Kidney epithelial cell (primary cell): ENCODE data around the gene MACROD2. TPM values are rescaled to one million over a fixed set of nuclear protein-coding genes. Genes with fewer than 3 reads are reported as not detected.
"Not testable (repeated sequence)": the region's sequence is repeated elsewhere in the genome, so short reads cannot be mapped to it uniquely, and the experiment has no call there.

Source experiments
- DNase-seq: peaks from one replicate; pipeline ENCODE4 v3.0.0-alpha.2; 2010; ENCODE audit warnings: low read depth
- H3K27me3 ChIP-seq: 2 replicates; pipeline ENCODE4 v1.6.0; 2011; ENCODE audit warnings: low read length; ENCODE audit not compliant: control insufficient read depth, insufficient read depth
- H3K36me3 ChIP-seq: 2 replicates; pipeline ENCODE4 v1.5.1; 2011; ENCODE audit warnings: low read length; ENCODE audit not compliant: control insufficient read depth, insufficient read depth
- H3K4me3 ChIP-seq: 2 replicates; pipeline ENCODE4 v1.5.1; 2011; ENCODE audit warnings: low read depth, mild to moderate bottlenecking, control low read depth, low read length
- CTCF ChIP-seq: IDR thresholded peaks from 2 replicates; pipeline ENCODE4 v1.5.1; 2011; ENCODE audit warnings: mild to moderate bottlenecking, moderate library complexity, low read length, control low read depth, inconsistent platforms; ENCODE audit not compliant: insufficient read depth, poor library complexity, severe bottlenecking
- total RNA-seq: library from RNA; depleted of rRNA; stranded (reverse); fragments of >200 nt; gene quantifications from 2 replicates; pipeline ENCODE4 v1.2.3, GENCODE V29; 2015

Gene MACROD2
- total RNA-seq, 1 donor from 2014 or later: 0.79 TPM

- H3K36me3 ChIP-seq: no peaks in the 10 kb centered on the region
These were observed 4.9 kb upstream of the MACROD2 start, which contains the start of gene SEL1L2 for GRCh38 chr20:13990465-13990864. SEL1L2 (minus strand) TSS chr20:13990614; CDS start chr20:13990534, 80 bp downstream.

GRCh38 chr20:13991311-13991710, 4.0 kb upstream of the MACROD2 start:
- Histone ChIP-seq H3K4me3 (no peak overlapping the region), H3K36me3 (no peaks in the 10 kb centered on the region), H3K27me3 (no peaks in the 10 kb centered on the region)
- DNase-seq: no peak
- no peak for TF ChIP-seq CTCF

More at GRCh38 chr20:13990465-13990864, 4.9 kb upstream of the MACROD2 start, which contains the start of gene SEL1L2:
- Histone ChIP-seq H3K4me3 (no peak within 1 kb of the TSS), H3K27me3 (no peaks in the 10 kb centered on the region)
- no peak for DNase-seq
- no peak for TF ChIP-seq CTCF

GRCh38 chr20:13991955-13992354, 3.4 kb upstream of the MACROD2 start:
- not testable (repeated sequence) for H3K27me3 ChIP-seq, H3K4me3 ChIP-seq, H3K36me3 ChIP-seq, DNase-seq

- H3K27me3 ChIP-seq: no peaks in the 10 kb centered on the region
- H3K4me3 ChIP-seq: peak overlapping the region; percentile 70
- DNase-seq: no peak
- no peaks in the 10 kb centered on the region for H3K36me3 ChIP-seq
- TF ChIP-seq CTCF: no peak
These were observed 525 bp downstream of the MACROD2 start for GRCh38 chr20:13995841-13996240.

- no peak for TF ChIP-seq CTCF
- Histone ChIP-seq H3K27me3 (no peaks in the 10 kb centered on the region), H3K36me3 (no peaks in the 10 kb centered on the region), H3K4me3 (peak overlapping the region; percentile 70)
- DNase-seq: no peak
These were observed 949 bp downstream of the MACROD2 start for GRCh38 chr20:13996265-13996664.

- H3K4me3 ChIP-seq: no peak overlapping the region
- no peak for DNase-seq
- H3K27me3 ChIP-seq: no peaks in the 10 kb centered on the region
- no peak for TF ChIP-seq CTCF
- H3K36me3 ChIP-seq: no peaks in the 10 kb centered on the region
These were observed 5.6 kb downstream of the MACROD2 start for GRCh38 chr20:14000917-14001316.
